Mucosa of descending colon (tissue), 3 donors: ENCODE results near the gene ADAMTS17. TPM values are rescaled to one million over a fixed set of nuclear protein-coding genes. Genes with fewer than 3 reads are reported as not detected.

Experiments used
- ATAC-seq: fragments of 200-7000 bp; cut with Tn5 transposase; one replicate; pipeline ENCODE4 v1.9.1; 2020; ENCODE audit warnings: mild to moderate bottlenecking, moderate library complexity
- DNase-seq, 3 donors: peaks; one replicate each; pipeline ENCODE4 v3.0.0-alpha.2; 2020
- H3K36me3 ChIP-seq: fragments of 200-600 bp; one replicate; pipeline ENCODE4 v1.8.0; 2021; ENCODE audit warnings: low read depth, mild to moderate bottlenecking
- H3K4me1 ChIP-seq: fragments of 200-600 bp; one replicate; pipeline ENCODE4 v1.8.0; 2021; ENCODE audit warnings: low read depth, mild to moderate bottlenecking
- H3K4me3 ChIP-seq: fragments of 200-600 bp; one replicate; pipeline ENCODE4 v1.8.0; 2021; ENCODE audit warnings: mild to moderate bottlenecking
- H3K9me3 ChIP-seq: fragments of 200-600 bp; one replicate; pipeline ENCODE4 v1.8.0; 2021; ENCODE audit warnings: mild to moderate bottlenecking
- CTCF ChIP-seq: fragments of 200-600 bp; IDR thresholded peaks from one replicate; pipeline ENCODE4 v1.8.0; 2022; ENCODE audit warnings: antibody characterized with exemption, mild to moderate bottlenecking
- intact Hi-C, 2 donors: fragments of 100-400 bp; cut with DNase I in 1 of 2; cut with micrococcal nuclease in 1 of 2; formaldehyde crosslinking; loops; one replicate each; pipeline versions ENCODE4 v1.11.0 to v1.11.1; 2022; cut with DNase I, micrococcal nuclease
- total RNA-seq, 3 donors: library from RNA; stranded (reverse); fragmentation: NEBNext Ultra II Directional in 2 of 3; extraction: Animal tissue kit (Norgen Biotek cat#: 25700) in 2 of 3; gene quantifications; one replicate each; pipeline versions ENCODE4 v1.2.1 to v1.2.4, GENCODE V29; 2021 to 2023
- donor health status: DM: no; HTN: no; CAD: no; lungs with moderate emphysema.
- donor health status: DM: no; HTN: no; CAD: no.
- donor health status: DM: no; HTN: yes; CAD: no.

ADAMTS17 gene
- total RNA-seq, 3 donors from 2014 or later: 5.2 to 13.8 (median 6.3) TPM

DNA sequence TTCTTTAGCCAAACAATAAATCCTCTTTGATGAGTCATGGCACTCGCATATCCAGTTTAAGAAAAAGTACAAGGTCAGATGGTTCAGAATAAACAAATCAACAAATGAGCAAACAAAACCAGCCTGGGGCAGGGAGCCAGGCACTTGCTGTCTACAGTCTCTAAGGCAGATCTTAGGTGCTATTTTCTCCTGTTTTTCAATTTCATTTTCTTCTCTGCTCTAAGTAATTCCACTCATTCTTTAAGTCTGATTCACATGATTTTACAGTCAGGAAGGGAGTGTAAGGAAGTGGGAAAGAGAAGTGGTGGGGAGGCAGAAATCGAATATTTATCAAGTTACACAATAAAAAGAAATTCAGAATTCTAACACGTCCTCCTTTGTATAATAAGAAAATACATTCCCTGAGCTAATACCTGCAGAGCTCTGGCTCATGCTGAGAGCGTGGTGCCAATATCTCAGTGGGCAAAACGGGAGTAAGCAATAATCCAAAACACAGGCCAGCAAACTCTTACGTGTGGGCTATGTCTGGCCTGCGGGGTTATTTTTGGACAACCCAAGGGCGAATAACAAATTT, 298.6 kb downstream of the ADAMTS17 start:
- no peak for ATAC-seq
- intact Hi-C loops: no loop called here
- no peak for TF ChIP-seq CTCF

GRCh38 chr15:100042558-100042957, 299.2 kb downstream of the ADAMTS17 start:
- peaks cover 4% of the 10 kb centered on the region for H3K9me3 ChIP-seq
- no peak overlapping the region for H3K4me3 ChIP-seq
- no peak for TF ChIP-seq CTCF
- H3K36me3 ChIP-seq: no peaks in the 10 kb centered on the region
- H3K4me1 ChIP-seq: no peaks in the 10 kb centered on the region
- no peak for DNase-seq
- no peak for ATAC-seq
- intact Hi-C loops: no loop called here

More for the DNA sequence above, 298.6 kb downstream of the ADAMTS17 start:
- Histone ChIP-seq H3K4me3 (no peak overlapping the region), H3K36me3 (no peaks in the 10 kb centered on the region), H3K4me1 (no peaks in the 10 kb centered on the region), H3K9me3 (peaks cover 4% of the 10 kb centered on the region)
- no peak for DNase-seq

DNA sequence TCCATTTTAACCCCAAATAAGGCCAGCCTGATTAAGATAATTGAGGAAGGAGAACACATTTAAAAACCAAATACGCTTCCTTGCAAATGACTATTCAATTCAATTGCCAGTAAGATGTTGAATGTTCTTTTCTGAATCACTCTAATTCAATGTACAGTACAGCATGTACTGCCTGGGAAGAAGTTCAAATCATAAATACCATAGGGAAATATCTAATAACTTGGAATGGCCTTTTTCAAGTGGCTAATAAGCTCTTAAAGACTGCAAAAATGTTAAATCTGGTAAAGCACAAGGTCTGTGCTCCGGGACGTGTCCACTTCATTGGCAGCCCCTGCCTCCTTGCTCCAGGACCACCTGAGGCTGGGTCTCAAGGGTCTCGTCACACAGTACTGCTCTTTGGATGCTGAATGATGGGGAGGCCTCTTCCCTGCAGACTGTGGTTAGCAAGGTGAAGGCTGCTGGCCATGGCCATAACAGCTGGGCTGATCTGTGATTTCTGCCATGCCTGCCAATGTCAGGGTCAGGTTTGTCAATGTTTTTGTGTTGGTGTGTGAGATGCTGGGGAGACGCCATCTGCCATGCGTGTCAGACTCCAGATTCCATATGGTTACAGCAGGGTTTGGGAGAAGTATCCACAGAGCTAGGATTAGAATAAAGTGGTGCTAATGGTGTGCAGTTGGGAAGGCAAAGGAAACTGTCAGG, 300.5 kb downstream of the ADAMTS17 start:
- intact Hi-C loops: no loop called here
- no peak for ATAC-seq
- no peak for TF ChIP-seq CTCF

DNA sequence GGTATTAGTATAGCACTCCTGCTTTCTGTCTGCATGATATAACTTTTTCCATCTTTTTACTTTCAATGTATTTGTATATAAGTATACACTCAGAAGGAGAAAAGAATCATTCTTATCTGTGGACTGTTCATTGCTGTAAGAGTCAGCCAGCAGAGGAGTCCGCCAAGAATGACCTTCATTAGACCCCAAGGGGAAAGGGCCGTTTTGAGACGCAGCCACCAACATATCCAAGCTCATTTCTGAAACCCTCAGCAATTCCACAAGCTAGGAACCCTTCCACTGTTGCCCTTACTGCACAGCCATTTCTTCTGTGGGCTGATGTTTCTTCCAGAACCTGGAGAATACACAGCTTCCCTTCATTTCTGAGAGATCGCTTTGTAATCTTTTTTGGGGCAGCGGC, 301.8 kb downstream of the ADAMTS17 start:
- ATAC-seq: no peak
- Histone ChIP-seq H3K4me1 (no peaks in the 10 kb centered on the region), H3K36me3 (no peaks in the 10 kb centered on the region), H3K4me3 (no peak overlapping the region), H3K9me3 (no peaks in the 10 kb centered on the region)
- intact Hi-C loops: no loop called here
- DNase-seq: no peak
- TF ChIP-seq CTCF: no peak

More for the DNA sequence above, 300.5 kb downstream of the ADAMTS17 start:
- no peaks in the 10 kb centered on the region for H3K36me3 ChIP-seq
- DNase-seq: no peak
- no peak overlapping the region for H3K4me3 ChIP-seq
- no peaks in the 10 kb centered on the region for H3K9me3 ChIP-seq
- H3K4me1 ChIP-seq: no peaks in the 10 kb centered on the region

- intact Hi-C loops: no loop called here
- ATAC-seq (no peak), DNase-seq (no peak)
- Histone ChIP-seq H3K4me1 (no peaks in the 10 kb centered on the region), H3K9me3 (no peaks in the 10 kb centered on the region), H3K36me3 (no peaks in the 10 kb centered on the region), H3K4me3 (no peak overlapping the region)
- TF ChIP-seq CTCF: no peak
Measured at GRCh38 chr15:100038736-100039135, 303.0 kb downstream of the ADAMTS17 start.
